HG02798 (cell line): Measurements from ENCODE around the gene CCT7.

Experiments
- ATAC-seq: cut with Tn5 transposase; IDR thresholded peaks from one replicate; pipeline ENCODE4 v1.9.1; 2021; ENCODE audit warnings: mild to moderate bottlenecking; ENCODE audit not compliant: unreplicated experiment, poor library complexity

The CCT7 gene

DNA sequence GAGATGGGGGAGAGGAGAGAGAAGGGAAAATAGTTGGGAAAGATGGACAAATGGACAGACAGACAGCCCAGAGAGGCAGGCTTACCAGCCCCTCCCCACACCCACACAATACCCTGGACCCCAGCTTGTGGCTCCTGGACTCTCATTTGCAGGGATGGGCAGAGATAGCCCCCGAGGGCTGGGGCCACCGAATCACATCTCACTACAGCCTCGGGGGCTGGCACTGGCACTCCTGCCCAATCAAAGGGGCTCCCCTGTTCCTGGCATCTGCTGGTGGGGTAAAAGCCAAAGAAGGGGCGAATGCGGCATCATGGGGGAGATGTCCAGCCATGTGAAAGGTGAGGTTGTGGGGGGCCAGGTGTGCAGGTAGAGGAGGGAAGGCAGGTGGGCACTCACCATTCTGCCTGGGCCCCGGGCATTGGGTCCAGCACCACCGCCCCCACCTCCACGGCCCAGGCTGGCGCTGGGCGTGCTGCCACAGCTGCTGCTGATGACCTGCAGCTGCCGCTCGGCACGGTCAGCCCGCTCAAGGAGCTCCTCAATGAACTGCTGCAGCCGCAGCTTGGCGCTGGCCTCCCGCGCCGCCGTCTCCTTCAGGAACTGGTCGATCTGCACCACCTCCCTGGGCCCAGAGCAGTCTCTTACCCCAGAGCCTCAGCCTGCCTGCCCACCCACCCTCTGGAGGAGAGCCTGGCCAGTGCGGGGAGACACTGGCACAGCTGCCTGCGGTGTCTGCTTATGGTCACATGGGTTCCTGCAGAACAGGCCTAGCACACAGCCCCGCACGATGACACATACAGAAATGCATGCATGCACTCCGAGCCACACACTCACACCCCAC is 32.2 kb downstream of the CCT7 start:
- ATAC-seq: no peak

DNA sequence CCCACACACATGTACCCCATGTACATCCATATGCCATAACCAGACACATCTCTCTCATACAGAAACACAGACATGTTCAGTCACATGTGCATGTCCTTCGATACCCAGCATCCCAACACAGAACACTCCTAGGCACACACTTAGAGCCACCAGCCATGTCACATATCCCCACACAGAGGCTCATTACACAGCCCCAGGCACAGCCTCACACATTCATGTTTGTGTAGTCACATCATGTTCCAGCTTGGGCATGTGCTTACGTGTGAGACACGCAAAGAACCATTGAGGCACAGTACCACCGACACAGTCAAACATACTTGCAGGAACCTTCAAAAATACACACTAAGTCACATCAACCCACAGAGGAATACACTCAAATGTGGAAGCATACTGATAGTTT is 32.9 kb downstream of the CCT7 start:
- ATAC-seq: no peak

DNA sequence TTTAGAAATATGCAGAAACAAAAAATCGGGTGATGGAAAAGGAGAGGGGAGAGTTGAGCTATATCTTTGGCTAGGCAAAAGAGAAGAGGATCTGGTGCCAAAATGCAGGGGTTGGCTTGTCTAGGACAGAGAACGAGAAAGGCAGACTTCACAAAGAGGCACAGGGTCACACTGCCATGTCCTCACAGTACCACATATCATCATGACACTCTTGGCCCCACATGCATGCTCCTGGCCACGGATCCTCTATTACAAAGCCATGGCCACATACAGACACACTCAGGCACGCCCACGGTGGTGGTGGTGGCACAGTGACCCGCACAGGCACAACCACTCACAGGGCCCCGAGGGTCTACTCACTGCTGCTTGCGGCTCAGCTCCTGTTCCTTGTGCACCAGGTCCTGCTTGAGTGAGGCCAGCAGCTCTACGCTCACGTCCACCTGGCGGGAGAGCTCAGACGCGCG is 34.3 kb downstream of the CCT7 start:
- no peak for ATAC-seq

DNA sequence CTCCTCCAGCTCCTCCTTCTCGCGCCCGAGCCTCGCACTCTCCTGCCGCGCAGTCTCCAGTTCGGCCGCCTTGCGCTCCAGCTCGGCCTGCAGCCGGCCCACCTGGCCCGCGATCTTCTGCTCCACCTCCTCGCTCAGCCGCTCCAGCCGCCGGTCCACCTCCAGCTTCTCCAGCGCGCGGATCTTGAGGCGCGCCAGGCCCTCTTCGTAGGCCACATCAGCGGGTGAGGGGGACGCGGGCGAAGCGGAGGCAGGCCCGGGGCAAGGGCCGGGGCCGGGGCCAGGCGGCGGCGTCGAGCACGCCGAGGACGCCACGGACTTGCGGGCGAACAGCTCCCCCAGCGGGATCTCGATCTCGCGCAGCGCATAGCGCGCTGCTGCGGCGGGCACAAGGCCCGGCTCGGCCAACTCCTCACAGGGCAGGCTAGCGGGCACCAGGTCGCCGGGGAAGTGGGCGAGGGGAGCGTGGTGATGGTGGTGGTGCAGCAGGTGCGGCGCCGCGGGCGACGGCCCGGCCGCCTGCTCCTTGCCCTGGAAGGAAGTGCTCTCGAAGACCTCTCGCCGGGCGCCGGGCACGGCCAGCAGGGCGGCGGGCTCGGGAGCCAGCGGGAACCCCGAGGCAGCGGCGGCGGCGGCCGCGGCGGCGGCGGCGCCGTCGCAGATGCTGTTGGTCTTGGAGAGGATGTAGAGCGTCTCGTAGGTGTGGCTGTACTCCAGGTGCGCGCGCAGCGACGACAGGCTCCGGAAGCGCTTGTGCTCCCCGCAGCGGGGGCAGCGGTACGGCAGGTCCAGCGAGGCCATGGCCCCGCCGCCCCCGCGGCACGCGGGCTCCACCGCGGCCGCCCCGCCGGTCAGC is 35.0 kb downstream of the CCT7 start:
- ATAC-seq: peak; percentile 77

DNA sequence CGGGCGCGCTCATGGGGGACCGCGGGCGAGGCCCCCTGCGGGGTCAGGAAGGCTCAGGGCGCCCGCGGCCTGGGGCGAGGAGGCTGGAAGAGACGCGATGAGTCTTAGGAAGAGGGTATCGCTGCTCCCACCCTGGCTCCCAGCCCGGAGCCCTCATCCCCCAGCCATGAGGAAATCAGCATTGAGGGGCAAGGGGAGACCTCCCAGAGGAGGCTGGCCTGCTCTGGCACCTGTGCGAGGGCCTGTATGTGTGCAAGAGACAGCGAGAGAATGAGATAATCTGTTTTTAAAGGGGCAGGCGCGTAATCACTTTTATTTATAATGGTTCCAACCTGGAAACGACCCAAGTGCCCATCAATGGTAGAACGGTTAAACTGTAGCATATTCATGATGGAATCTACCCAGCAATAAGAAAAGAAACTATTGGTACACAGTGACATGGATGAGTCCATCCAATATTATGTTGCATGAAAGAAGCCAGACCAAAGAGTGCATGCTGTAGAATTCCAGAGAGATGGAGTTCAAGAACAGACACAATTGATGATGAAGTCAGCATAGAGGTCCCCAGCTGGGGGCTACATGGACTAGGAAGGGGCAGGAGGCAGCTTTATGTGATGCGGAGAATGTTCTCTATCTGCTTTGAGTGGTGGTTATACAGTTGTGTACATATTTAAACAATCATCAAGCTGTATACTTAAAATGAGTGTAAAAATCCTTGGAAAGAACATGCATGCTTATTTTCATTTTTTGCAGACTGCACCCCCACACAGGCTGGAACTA is 35.8 kb downstream of the CCT7 start:
- no peak for ATAC-seq

DNA sequence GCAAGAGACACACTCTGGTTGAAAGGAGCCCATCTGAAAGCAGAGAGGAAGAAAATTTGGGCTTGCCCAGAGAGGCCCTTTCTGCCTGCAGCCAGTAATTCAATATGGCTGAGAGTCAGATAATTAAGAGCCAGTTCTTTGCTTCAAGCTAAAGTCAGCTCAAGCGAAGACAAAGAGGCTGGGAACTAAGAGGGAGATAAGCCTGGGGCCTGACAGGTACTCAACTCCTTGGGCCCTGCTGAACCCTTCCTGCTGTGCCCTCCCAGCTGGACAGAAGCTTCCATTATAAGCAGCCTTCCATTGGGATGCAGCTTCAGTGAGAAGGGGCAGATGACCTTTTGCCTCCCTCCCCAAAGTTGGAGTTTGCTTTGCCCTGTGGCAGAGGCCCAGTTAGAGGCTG is 38.2 kb downstream of the CCT7 start:
- no peak for ATAC-seq

DNA sequence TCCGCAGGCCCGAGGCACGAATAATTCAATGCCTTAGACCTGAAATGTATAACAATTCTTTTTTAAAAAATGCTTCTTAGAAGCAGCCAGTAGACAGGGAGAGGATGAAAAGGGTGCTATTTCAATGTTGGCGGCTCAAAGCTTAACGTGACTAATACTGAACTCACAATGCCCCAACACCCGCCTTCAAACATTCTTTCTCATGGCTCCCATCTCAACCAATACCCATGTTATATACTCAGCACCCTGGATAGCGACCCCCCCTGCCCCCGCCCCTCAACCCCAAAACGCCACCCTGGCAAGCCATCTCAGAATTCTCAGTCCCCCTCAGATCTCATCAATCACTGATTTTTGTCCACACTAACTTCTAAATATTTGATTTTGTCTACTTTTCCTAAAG is 45.7 kb downstream of the CCT7 start:
- no peak for ATAC-seq

DNA sequence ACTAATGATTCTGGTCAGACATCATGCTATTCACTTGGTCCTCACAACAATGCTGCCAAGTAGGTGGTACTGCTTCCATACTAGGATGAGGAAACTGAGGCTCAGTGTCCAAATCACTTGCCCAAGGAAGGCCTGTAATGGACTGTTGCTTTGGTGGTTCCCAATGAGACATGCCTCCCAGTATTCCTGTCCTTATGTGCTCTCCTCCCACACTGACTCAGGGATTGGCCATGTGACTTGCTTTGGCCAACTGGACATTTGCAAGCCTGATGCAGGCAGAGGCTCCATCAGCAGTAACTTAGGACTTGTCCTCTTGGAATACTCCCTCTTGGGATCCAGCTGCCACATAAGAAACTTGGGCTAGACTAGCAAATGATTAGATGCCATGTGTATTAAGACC is 47.1 kb downstream of the CCT7 start:
- no peak for ATAC-seq

DNA sequence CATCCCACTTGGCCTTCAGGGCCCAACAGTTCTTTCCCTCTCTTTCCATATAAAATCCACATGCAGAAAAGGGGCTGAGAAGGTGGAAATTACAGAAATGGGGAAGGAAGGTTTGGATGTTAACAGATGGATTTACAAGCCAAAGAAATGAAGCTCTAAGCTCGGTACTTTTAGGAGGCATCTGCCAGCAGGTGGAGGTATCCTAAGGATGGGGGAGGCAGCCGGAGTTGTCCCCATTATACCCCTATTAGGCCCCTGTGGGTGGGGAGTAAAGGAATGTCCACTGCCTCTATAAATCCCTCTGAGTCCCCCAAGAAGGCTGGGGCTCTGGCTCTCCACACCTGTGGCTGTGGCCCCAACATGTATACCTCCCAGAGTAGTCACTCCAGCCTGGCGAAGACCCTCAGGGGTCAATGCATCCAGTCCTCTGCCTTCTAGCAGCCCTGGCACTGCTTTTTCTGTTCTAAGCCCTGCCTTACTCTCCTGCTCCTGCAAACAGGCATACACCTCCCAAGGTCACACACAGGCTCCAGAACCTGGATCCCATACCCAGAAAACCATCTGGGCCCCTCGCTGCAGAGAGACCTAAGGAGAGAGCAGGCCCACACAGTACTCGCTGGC is 48.9 kb downstream of the CCT7 start:
- ATAC-seq: no peak

DNA sequence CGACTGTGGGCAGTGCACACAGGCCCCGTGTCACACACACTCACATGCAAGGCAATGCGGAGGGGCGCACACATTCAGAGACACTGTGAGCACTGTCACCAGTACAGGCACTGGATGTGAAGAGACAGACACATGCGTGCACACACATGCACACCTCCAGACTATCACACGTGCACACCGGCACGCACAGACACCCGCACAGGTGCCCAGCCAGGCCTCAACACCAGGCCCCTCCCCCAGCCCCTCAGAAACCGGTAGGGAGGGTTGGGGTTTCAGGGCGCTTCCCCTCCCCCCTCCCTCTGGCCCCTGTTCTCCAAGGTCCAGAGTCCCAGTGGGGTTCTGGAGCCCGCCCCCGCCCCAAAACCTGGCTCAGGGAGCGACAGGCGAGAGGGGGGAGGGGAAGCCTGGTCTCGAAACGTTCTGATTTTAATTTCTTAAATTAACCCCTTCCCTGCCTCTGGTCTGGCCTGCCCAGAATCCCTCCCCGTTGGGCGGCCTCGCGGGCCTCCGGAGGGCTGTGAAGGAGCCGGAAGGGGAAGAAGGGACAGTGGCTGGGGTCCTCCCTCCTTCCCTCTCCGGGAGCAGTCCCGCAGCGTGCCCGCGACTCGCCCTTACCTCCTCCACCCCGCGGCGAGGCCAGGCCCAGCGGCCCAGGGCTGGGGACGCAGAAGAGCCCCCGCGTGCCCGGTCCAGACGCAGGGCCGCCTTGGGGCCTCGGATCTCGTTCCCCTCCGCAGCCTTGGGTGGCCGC is 49.6 kb downstream of the CCT7 start:
- peak; percentile 17 for ATAC-seq

DNA sequence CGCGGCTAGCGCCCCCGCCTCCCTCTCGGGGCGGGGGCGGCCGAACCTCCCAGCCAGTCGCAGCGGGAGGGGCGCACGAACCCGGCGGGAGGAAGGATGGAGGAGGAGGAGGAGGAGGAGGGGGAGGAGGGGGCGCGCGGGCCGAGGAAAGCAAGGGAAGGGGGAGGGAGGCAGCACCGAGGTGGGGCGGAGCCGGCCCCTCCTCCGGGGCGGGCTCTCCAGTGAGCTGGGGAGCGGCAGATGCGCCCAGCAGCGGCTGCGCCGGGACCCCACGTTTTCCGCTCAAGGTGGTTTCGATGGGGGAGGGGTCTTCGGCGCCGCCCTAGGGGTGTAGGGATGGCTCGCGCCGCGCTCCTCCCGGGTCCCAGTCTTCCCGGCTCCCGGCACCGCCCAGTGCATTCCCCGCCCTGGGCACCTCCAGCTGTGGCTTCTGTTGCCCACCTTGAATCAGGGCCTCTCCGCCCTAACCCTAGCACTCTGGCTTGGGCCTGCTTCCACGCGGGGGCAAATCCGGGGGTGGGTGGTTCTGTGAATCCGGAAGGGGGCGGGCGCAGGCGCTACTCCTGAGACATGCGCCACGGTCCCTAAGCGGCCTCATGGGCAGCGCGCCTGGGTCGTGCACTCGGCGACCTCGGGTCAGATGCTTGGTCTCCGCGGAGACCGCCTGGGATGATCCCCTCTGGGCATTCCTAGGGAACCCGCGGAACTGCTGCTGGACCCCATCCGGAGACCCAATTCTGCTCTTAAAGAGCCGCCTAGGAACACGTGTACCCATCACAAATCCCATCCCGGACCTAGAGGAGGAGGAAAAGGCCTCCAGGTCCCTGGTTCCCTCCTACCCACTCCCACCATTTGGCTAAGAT is 50.4 kb downstream of the CCT7 start, which contains the start of gene FBXO41:
Gene FBXO41, minus strand, starts transcription at position 183 of the 863 bp plus-strand sequence. CDS start 14,848 bp downstream, outside the sequence.
- peak; percentile 84 for ATAC-seq

DNA sequence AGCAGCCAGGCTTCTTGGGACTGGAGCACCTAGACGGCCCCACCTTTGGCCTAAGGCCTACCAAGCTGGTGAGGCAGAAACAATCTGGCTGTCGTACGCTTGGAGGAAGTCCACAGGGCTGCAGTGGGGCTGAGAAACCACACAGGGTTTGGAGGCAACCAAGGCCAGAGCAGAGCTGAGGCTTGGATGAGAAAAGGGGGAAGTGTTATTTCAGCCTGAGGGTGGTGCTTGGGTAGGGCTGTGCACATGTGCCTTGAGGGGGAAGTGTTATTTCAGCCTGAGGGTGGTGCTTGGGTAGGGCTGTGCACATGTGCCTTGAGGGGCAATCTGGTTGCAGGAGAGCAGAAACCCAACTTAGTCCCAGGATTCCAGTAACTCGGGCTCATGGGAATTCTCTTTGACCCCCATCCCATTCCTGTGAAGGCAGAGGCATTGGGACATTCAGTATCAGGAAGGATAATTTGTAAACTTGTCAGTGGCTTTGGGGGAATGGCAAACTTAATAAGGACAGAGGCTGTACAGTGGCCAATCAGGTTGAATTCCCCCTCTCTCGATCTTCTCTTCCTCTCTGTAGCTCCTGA is 51.1 kb downstream of the CCT7 start:
- ATAC-seq: peak; percentile 45

DNA sequence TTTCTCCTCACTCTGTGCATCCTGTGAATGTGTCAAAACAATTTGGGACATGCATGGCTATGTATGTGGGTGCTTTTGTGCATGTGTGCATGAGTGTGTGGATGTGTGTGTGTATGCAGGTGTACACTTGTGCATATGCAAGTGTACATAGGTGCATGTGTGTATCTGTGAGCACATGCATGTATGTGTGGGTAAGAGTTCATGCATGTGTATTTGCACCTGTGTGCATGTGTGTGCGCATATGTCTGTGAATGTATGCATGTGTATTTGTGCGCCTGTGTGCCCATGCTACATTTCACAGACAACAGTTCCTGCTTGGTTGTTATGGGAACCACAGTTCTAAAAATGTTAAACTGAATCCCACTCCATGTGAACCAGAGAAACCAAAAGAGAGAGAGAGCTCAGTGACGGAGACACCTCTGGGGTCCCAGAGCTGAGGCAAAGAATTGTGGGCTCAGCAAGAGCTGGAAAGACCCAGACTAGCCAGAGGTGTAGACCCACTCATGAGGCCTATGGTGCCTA is 52.1 kb downstream of the CCT7 start:
- no peak for ATAC-seq

DNA sequence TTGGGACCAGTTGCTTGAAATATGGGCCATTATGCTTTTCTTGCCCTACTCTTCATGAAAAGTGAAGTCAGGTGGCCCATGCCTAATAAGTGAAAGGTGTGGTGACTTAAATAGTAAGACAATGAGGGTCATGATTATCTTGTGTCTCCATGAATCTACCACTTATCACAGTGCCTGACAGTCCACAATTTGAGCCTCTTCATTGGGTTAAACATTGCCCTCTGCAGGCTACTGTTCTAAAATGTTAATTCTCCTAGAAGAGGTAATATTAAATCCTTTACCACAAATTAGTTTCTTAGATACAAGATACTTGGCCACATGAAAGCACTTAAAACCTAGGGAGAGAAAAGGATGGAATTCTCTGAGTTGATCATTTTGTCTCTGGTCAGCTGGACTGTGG is 55.2 kb downstream of the CCT7 start:
- ATAC-seq: no peak

DNA sequence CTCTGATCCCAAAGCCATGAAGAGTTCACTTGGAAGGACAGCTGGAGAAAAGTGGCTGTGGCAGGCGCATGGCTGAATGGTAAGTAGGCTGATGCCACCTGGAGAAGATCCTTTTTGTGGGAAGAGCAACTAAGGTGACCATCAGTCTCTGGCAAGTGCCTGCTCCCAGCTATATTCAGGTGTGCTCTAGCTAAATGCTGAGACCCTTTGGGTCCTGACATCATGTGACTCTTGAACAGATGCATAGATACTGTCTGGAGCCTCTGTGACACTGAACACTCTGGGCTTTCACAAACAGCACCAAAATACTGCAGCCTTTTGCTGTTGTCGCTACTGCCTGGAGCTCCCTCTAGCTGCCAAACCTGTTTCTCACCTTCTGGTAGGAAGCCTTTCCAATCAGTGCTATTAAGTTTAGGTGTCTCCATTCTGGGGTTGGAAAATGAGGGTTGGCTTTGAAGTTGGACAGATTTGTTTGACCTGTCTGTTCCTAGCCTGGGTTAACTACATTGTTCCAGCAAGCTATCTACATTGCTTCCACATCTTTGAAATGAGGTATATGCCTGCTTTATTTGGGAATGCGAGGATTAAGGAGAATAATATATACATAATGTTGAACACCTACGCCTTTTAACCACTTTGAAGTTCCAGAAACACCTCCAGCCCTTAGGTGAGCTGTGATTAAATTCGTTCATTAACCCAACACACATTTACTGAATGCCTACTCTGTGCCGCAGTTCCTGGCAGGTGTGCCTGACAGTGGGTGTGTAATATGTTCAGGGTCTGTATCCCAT is 56.1 kb downstream of the CCT7 start:
- no peak for ATAC-seq

DNA sequence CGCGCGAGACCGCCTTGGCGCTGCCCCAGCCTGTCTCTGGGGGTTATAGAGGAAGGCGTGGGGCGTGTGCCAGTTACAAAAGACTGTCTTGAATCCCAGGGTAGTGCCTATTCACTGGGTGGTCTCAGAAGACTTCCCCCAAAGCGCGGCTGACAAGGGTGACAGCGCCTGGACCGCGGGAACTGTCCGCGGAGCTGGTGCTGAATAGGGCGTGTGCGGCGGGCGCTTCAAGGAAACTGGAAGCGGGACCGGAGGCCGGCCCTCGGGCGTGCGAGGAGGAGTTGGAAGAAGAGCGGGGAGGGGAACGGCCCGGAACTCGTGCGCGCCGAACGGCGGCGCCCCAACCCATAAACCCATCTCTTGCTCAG is 57.0 kb downstream of the CCT7 start:
- ATAC-seq: no peak
